Esophagus squamous epithelium (tissue), 5 donors: Measurements from ENCODE around the gene OBP2A. TPM values are rescaled to one million over a fixed set of nuclear protein-coding genes. Genes with fewer than 3 reads are reported as not detected.
"Not testable (repeated sequence)": the region's sequence is repeated elsewhere in the genome, so short reads cannot be mapped to it uniquely, and the experiment has no call there.

ENCODE experiments used
- DNase-seq: peaks from one replicate; lab custom pipeline; 2025; lab: John Stamatoyannopoulos, UW
- H3K27ac ChIP-seq, 4 donors: fragments of 200-600 bp; sonication (generic); one replicate each; pipeline ENCODE4 v1.5.1; 2016 to 2019; ENCODE audit warnings: mild to moderate bottlenecking in 1 of 4
- H3K27me3 ChIP-seq, 4 donors: fragments of 200-600 bp; sonication (generic); 1 replicate in 3 of 4; 2 replicates in 1 of 4; pipeline versions ENCODE4 v1.5.1 to v1.6.0; 2017 to 2021; ENCODE audit warnings: antibody characterized with exemption in 1 of 4
- H3K36me3 ChIP-seq, 3 donors: fragments of 200-600 bp; sonication (generic); one replicate each; pipeline ENCODE4 v1.5.1; 2016 to 2019
- H3K4me1 ChIP-seq, 3 donors: fragments of 200-600 bp; sonication (generic); one replicate each; pipeline ENCODE4 v1.5.1; 2017 to 2019
- H3K4me3 ChIP-seq, 4 donors: fragments of 200-600 bp; sonication (generic); 1 replicate in 3 of 4; 2 replicates in 1 of 4; pipeline ENCODE4 v1.5.1; 2016 to 2019; ENCODE audit warnings: mild to moderate bottlenecking in 2 of 4, moderate library complexity in 1 of 4
- H3K9me3 ChIP-seq, 3 donors: fragments of 200-600 bp; sonication (generic); one replicate each; pipeline ENCODE4 v1.5.1; 2016 to 2019
- POLR2A ChIP-seq, 4 donors: fragments of 450-650 bp; IDR thresholded peaks; one replicate each; pipeline ENCODE4 v1.6.1; 2017; ENCODE audit warnings: antibody characterized with exemption in 4 of 4, mild to moderate bottlenecking in 4 of 4, moderate library complexity in 3 of 4
- WGBS, 2 donors: methylation state at CpG; one replicate each; pipeline ENCODE4 v1.1.5; 2018; 5-methylcytosine and 5-hydroxymethylcytosine counted together
- intact Hi-C: fragments of 100-400 bp; cut with DNase I; formaldehyde crosslinking; loops from one replicate; pipeline ENCODE4 v1.15.0; 2022
- total RNA-seq, 4 donors: library from RNA; depleted of rRNA; stranded (reverse); fragments of >200 nt; gene quantifications; one replicate each; pipeline ENCODE4 v1.1.0, GENCODE V29; 2016
- TF ChIP-seq, protein P1 (sequence below), 6 experiments: fragments of 450-650 bp in 4 of 6; fragments of 200-600 bp in 2 of 6; sonication (generic) in 2 of 6; IDR thresholded peaks; one replicate each; pipeline ENCODE4 v1.5.1; 2016 to 2019; ENCODE audit warnings: antibody characterized with exemption in 6 of 6, mild to moderate bottlenecking in 4 of 6, moderate library complexity in 4 of 6
- donor health status: DM: yes; HTN: yes; CAD: no.

OBP2A gene
- total RNA-seq, 4 donors from 2014 or later = not detected

DNA sequence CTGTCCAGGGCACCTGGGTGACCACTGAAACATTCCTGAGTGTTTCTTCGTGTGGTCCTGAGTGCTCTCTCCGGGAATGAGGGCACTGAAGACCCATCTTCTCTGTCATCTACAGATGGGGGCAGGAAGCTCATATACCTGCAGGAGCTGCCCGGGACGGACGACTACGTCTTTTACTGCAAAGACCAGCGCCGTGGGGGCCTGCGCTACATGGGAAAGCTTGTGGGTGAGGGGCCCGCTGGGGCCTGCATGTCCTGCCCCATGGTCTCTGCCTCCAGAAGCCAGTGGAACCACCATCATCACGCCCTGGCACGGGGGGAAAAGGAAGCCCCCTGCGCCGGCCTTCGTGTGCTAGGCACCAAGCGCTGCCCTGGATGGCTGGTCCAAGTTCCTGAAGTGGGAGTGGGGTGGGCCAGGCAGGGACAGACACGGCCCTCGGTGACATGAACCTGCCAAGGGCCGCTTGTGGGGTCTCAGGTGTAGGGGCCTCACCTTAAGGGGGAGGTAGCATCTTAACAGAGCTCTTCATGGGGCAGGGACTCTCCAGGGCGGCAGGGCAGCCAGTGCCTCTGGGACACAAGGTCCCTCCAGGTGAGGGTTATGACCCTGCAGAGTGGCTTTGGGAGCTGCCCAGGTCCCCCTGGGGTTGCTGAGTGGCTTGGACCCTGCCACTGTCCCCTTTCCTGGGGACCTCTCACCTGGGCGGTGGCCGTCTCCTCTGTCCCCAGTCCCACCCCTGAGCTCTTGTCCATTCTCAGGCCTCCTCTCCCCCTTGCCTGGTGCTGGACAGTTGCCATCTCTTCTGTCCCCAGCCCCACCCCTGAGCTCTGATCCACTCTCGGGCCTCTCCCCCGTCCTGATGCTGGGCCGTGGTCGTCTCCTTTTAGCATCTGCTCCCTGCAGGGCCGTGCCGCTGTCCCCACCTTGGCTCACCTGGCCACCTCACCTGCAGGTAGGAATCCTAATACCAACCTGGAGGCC is 2.1 kb downstream of the OBP2A start:
- TF ChIP-seq, protein P1, sequence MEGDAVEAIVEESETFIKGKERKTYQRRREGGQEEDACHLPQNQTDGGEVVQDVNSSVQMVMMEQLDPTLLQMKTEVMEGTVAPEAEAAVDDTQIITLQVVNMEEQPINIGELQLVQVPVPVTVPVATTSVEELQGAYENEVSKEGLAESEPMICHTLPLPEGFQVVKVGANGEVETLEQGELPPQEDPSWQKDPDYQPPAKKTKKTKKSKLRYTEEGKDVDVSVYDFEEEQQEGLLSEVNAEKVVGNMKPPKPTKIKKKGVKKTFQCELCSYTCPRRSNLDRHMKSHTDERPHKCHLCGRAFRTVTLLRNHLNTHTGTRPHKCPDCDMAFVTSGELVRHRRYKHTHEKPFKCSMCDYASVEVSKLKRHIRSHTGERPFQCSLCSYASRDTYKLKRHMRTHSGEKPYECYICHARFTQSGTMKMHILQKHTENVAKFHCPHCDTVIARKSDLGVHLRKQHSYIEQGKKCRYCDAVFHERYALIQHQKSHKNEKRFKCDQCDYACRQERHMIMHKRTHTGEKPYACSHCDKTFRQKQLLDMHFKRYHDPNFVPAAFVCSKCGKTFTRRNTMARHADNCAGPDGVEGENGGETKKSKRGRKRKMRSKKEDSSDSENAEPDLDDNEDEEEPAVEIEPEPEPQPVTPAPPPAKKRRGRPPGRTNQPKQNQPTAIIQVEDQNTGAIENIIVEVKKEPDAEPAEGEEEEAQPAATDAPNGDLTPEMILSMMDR (IDR thresholded peaks at IDR 0.05) = no peak
- TF ChIP-seq POLR2A (IDR thresholded peaks at IDR 0.05) = no peak
- no peak for DNase-seq
- WGBS, 2 donors = 74 to 75% methylated on average over 9 to 13 of the region's 28 CpGs

DNA sequence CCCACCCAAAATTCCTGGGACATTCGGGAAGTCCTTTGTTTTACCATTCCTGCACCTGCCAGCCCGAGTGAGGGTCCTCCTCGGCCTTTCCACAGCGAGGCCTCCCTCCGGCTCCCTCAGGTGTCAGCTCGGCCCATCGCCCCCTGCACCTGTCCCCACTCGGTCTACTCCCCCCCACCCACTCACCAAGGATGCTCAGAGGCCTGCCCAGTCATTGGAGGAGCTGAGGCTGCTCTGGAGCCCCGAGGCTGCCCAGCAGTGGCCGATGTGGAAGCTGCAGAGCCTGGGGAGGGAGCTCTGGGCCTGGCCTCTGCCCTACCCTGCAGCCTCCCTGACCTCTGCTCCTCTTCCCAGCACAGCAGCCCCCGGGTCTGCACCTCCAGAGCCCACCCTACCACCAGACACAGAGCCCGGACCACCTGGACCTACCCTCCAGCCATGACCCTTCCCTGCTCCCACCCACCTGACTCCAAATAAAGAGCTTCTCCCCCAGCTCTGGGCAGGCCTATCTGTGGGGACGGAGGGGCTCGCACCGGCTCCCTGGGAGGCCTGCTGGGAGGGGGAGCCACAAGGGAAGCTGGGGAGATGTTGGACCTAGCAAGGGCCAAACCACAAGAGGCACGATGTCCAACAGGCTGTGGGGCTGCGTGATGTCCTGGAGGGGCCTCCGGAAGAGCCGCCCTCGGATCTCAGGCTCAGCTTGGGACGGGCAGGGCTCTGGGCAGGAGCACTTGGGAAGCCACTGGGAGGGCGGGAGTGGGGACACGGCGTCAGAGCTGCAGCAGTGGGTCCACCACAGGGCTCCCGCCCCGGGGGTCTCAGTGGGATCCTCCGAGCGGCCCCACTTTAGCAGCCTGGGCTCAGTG is 3.8 kb downstream of the OBP2A start:
- H3K36me3 ChIP-seq, H3K4me3 ChIP-seq, H3K27ac ChIP-seq, H3K4me1 ChIP-seq, DNase-seq, intact Hi-C loops, H3K9me3 ChIP-seq: not testable (repeated sequence)
- peaks cover 0 to 39% (median 0%) of the 10 kb centered on the region in 4 donors for H3K27me3 ChIP-seq
- WGBS, 2 donors = 39 to 70% methylated on average over 2 to 8 of the region's 28 CpGs

More for the DNA sequence above, 2.1 kb downstream of the OBP2A start:
- Histone ChIP-seq H3K27me3 (peaks cover 0 to 39% (median 0%) of the 10 kb centered on the region in 4 donors), H3K27ac (no peak overlapping the region), H3K4me1 (no peaks in the 10 kb centered on the region), H3K4me3 (no peak overlapping the region), H3K36me3 (no peaks in the 10 kb centered on the region), H3K9me3 (no peaks in the 10 kb centered on the region)
- intact Hi-C loops = no loop called here

DNA sequence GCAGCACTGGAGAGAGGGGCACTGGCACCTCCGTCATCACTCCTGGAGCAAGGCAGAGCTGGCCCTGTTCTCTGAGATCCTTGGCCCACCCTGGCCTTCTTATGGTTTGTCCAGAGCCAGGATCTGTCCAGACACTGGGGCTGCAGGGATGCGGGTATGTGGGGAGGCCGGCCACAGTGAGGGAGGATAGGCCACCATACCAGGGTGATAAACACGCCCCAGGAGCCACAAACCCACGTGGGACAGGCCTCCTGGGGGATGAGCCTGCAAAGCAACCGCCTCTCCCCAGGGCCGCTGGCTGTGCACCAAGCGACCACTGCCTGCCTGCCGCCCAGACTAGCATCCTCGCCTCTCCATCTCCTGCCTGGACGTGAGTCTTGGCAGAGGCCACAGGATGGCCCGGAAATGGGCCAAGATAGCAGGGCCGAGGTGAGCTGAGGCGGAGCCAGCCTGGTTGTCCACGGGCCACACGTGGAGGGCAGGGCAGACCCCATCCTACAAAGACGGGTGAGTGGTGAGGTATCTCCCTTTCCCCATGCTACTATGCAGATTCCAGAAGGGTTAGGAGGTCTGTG is 4.5 kb downstream of the OBP2A start:
- intact Hi-C loops = no loop called here

DNA sequence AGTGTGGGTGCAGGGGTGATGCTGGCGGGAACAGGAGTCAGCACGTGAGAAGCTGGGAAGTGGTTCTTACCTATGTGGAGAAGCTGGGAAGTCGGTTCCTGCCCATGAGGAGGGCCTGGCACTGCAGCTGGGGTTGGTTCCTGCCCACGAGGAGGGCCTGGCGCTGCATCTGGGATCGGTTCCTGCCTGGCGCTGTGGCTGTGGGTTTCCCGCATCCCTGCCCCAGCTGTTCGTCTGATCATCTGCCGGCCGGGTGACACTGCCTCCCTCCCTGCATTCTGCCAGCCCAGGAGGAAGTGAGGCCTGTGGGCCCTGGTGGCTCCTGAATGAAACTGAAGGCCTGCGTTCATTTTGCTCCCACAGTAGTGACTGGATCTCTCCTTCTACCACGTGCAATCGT is 5.1 kb downstream of the OBP2A start:
- DNase-seq = no peak
- H3K4me3 ChIP-seq = no peak overlapping the region
- peaks cover 0 to 39% (median 0%) of the 10 kb centered on the region in 4 donors for H3K27me3 ChIP-seq
- no peaks in the 10 kb centered on the region for H3K9me3 ChIP-seq
- no peak overlapping the region for H3K27ac ChIP-seq
- no peaks in the 10 kb centered on the region for H3K4me1 ChIP-seq
- TF ChIP-seq, protein P1 (IDR thresholded peaks at IDR 0.05) = no peak
- TF ChIP-seq POLR2A (IDR thresholded peaks at IDR 0.05) = no peak
- intact Hi-C loops = no loop called here
- H3K36me3 ChIP-seq = no peaks in the 10 kb centered on the region
- 56 to 71% methylated on average over 4 to 10 of the region's 14 CpGs for WGBS, 2 donors

More for the DNA sequence above, 4.5 kb downstream of the OBP2A start:
- Histone ChIP-seq H3K4me1 (no peaks in the 10 kb centered on the region), H3K9me3 (no peaks in the 10 kb centered on the region), H3K4me3 (no peak overlapping the region), H3K27me3 (peaks cover 0 to 39% (median 0%) of the 10 kb centered on the region in 4 donors), H3K36me3 (no peaks in the 10 kb centered on the region), H3K27ac (no peak overlapping the region)
- no peak for TF ChIP-seq POLR2A (IDR thresholded peaks at IDR 0.05)
- TF ChIP-seq, protein P1 (IDR thresholded peaks at IDR 0.05) = no peak
- DNase-seq = no peak
- WGBS, 2 donors = 43% methylated on average over 5 to 6 of the region's 17 CpGs

DNA sequence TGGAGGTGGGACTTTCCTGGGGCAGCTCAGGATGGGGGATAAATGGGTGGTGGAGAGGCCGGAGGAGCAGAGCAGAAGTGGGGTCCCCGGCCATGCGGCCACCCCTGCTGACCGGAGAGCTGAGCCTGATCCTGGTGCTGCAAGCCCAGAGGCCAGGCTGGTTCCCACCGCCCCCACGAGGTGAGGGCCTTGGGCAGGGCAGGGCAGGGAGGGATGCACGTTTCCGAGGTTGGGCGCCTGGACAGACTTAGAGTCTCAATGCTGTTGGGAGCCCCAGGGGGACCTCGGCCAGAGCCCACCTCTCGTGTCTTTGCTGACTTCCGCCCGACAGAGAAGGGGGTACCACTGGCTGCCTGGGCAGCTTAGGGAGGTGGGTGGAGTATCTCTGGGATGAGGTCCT is 5.5 kb downstream of the OBP2A start:
- Histone ChIP-seq H3K36me3 (no peaks in the 10 kb centered on the region), H3K27ac (no peak overlapping the region), H3K27me3 (peaks cover 0 to 39% (median 0%) of the 10 kb centered on the region in 4 donors), H3K4me3 (no peak overlapping the region), H3K9me3 (no peaks in the 10 kb centered on the region), H3K4me1 (no peaks in the 10 kb centered on the region)
- no peak for TF ChIP-seq POLR2A (IDR thresholded peaks at IDR 0.05)
- TF ChIP-seq, protein P1 (IDR thresholded peaks at IDR 0.05) = no peak
- DNase-seq = no peak
- intact Hi-C loops = no loop called here
- WGBS, 2 donors = 80% methylated on average over 1 of the region's 13 CpGs; no CpG with 5 or more reads in 1 of the 2 donors
